NCI-H446 (cell line): ENCODE data around the gene FAAH.
A peak's percentile ranks its signal among the peaks of the same experiment; 100 is the strongest.

Experiments
- DNase-seq, 2 experiments: peaks; one replicate each; lab custom pipeline; 2025; lab: John Stamatoyannopoulos, UW

FAAH gene

DNA sequence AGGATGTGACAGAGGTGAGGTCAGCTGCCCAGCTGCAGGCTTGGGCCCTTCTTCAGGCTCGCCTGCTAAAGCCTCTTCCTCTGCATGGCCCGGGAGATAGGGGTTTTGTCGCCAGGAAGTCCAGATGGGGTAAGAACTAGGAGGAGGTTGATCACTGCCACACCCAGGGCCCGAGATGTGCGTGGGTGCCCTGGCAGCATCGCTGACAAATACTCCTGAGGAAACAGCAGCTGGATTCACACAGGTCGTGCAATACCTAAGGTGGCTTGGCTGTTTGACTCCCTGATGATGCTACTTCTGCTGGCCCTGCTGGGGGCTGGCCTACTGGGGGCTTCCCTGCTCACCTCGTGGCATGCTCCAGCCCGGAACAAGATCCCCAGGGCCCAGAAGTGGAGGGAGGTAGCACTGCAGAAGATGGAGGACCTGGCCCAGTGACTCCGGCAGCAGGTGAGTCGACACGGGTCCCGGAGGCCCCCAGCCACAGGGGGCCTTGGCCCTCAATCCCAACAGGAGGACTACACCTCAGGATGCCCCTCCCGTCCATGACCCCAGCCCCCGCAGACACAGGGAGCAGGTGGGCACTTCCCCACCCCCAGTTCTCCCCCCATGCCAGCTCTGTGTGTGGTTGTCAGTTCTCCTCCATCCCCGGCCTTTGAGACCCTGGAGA lies 29.6 kb downstream of the FAAH start:
- no peak for DNase-seq

DNA sequence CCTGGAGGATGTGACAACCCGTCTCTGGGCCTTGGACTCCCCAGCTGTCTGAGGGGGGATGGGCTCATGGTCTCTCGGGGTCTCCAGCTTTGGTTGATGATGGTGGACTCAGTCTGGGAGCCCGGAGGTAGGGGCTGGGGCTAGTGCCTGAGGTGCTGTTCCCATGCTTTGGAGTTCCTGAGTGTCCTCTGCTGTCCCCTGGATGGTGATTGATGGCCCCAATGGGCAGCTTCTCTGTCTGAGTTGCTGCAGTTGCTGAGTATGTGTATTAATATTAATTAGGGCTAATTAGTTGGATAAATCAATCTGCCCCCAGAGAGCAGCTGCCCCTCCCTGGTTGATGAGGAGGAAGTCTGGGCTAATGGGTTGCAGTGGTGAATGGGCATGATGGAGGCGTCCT lies 30.6 kb downstream of the FAAH start:
- no peak for DNase-seq

DNA sequence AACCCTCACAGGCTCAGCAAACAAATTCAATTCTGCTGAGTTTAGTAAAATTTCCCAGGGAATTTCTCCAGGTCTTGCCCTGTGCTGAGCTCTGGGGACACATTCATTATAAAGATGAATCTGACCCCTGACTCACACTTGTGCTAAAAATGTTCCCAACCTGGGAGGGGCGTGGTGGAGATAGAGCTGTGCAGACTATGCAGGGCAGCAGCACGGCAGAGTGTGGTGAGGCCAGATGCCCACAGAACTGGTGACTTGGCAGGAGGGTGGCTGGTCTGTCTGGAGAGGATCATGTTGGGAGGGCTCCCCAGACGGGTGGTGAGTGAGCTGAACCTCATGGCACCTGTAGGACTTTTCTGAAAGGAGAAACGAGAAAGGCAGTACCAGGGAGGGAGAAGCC lies 31.6 kb downstream of the FAAH start:
- no peak for DNase-seq

DNA sequence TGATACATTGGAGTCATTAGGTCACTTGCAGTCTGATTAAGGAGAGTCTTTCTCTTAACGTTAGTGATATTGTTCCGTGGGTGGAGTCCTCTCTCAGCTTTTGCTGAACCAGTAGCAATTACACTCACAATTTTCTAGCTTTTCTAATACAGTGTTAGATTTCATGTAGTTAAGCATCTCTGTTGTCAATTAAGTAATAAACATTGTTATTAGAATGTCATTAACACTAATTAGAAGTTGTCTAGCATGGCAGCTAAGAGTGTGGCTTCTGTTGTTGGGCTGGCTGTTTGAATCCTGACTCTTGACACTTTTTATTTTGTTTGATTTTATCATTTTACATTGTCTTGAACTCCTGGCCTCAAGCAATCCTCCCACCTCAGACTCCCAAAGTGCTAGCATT lies 33.4 kb downstream of the FAAH start:
- no peak for DNase-seq

DNA sequence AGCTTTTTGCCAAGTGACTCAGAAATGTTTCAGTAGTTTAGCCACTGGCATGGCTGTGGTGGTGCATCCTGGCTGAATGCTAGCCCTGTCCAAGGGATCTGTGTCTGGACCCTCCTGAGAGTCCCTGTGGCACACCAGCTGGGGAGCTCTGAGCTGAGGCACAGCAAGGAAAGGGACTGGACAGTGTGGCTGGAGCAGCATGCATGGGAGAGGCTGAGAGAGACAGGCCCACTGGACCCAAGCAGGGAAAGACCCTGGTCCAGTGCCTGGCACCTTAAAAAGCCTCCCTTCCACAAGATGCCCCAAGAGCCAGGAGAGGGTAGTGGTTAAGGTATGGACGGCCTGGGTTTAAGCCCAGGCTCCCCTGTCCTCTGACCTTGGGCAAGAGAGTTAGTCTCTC lies 35.3 kb downstream of the FAAH start:
- DNase-seq = no peak

DNA sequence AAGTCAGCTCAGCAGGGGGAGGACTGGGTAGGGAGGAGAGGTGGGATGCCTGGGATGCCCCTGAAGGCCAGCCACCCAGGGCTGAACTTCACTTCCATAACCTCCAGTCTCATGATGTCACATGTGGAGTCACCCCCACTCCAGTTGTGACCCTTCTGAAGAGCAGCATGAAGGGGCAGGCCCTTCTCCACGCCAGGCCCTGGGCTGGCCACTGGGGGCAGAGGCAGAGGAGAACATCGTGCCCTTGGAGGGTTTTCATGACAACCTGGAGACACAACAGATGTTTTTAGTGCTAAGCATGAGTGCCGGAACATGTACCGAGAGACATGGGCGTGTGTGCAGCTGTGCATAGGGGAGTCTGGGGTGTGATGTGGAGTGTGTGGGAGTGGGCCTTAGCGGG lies 37.6 kb downstream of the FAAH start:
- no peak for DNase-seq

DNA sequence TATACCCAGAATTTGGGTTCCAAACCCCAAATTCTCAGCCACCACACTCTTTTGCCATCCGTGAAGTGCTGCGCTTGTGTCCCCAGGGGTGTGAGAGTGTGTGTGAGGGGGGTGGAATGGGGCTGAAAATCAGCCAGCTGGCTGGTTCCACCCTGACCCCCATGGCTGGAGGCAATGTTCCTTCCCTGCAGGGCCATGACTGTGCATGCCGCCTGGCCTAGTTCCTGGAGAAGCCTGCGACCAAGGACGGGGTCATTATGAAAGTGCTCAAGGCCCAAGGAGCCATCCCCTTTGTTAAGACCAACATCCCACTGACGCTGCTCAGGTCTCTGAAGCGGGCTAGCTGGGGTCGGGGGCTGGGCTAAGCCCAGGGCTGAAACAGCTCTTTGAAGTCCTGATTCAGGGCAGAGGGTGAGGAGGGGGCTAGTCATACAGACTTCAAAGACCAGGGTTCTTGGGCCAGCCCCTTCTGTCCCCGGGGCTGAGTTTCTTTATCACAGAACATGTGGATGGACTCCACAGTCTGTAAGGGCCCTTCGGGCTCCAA lies 38.7 kb downstream of the FAAH start:
- DNase-seq = no peak

DNA sequence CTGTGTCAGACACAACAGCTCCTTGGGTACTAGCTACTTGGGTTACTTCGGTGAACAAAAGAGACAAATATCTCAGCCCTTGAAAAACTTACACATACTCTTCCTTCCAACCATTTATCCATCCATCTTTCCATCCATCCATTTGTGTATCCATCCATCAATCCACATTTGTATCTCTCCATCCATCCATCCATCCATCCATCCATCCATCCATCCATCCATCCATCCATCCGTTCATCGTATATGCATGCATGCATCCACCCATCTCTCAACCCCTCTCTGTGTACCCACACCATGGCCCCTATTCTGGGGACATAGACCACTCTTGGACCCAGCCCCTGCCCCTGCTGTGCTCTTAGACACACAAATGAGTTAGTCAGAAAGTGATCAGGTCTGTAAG lies 40.2 kb downstream of the FAAH start:
- no peak for DNase-seq

DNA sequence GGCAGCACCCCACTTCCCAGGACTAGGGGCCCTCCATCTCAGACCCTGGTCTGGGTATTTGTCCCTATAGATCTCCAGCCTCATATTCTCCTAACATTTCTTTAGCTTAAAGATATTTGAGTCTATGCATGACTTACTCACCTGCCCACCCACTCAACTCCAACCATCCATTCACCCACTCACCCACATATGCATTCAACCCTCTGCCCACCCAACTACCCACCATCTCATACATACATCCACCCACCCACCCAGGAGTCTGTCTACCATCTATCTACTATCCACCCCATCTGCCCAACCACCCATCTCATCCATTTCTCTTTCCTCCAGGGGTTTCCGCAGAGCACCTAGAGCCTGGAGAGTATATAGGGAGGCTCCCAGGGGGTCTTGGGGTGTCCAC lies 42.7 kb downstream of the FAAH start:
- DNase-seq = no peak

DNA sequence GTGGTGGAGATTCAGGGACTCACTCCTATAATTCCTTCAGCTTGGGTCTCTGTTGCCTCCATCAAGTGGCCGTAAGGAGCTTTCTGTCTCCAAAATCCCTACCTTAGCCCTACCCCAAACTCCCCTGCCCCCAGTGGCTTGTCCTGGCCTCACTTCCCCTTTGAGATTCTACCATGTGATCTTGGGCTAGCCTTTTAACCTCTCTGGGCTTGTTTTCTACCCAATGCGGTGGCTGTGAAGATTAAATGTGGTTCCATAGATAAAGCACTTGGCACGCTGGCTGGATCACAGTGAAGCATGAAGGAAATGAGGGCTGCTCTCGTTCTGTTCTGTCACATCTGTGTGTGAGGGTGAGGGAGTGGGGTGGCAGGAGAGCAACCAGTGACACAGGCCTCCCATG lies 43.6 kb downstream of the FAAH start:
- DNase-seq = no peak

DNA sequence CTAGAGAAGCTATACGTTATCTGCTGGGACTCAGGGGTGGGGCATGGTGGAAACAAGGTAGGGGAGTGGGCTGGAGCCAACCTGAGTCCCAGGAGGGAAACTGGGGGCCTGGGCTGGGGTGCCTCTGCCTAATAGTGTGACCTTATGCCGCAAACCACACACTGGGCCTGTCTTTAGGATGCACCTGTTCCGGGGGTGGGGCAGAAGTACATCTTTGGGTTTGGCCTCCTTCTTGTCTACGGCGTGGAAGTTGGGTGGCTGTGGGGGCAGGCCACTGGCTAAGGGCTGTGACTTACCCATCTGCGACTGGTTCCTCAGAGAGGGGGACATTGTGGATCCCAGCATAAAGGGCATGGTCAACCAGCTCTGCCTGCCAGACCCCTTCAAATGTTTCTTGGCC lies 44.2 kb downstream of the FAAH start:
- no peak for DNase-seq

DNA sequence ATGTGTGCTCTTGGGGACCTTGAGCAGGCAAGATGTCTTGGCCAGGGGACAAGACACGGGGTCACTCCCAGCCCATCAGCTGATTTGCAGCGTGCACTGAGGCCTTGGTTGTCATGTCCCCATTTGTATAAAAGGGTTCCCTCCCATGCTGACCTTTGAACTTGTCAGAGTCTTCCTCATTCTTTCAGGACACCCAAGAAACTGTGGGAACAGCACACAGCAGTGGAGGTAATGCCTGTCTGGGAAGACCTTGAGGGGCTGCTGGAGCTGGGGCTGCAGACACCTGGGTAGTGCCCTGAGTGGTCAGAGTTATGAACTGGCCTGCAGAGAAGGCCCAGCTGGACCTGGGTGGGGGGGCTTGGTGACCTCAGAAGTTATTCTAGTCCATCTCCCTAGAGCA lies 46.4 kb downstream of the FAAH start:
- DNase-seq = no peak

DNA sequence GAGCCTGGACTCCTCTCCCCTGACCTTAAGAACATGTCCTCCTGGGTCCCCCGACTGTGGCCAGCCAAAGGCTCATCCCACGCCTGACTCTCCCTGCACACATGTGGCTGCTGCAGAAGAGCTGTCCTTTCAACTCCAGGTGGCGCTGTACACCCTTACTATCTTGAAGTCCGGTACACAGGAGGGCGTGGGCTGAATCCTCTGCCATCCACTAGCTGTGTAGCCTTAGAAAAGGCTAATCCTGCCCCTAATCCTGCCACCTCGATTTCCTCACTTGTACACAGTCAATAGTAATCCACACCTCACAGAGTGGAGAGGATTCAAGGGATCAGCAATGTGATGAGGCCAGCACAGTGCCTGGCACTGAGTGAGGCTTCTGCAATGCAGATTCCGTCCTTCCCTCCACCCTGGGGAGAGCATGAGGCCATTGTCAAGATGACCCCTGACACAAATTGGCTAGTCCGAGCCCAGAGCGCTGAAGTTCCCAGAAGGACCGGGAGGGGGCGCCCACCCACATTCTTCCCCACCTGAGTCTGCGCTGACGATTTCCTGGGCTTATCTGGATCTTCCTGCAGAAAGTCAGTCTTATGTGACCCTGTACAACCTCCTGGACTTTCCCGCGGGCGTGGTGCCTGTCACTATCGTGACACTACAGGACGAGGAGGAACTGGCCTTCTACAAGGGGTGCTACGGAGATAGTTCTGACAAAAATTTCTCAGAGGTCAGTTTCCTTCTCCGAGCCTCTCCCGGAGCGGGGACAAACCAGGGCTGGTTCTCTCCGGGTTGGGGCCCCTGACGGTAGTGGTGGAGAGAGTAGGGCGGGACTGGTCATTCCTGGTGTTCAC lies 48.4 kb downstream of the FAAH start:
- peak; percentile 29 to 80 for DNase-seq

DNA sequence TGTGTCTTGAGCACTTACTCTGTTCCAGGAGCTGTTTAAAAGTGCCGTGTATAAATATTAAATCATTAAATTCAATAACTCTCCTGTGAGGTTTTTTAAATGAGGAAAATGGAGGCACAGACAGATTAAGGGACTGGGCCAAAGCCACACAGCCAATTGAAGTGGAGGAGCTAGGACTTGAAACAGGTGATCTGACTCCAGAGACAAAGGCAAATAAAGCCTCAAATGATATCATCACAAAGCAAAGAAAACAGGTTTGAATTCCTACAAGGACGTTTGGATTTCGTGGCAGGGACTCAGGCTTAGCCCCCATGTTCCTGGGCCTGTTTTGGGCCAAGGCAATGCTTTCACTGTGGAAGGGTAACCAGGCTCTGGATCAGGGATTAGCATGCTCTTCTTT lies 50.3 kb downstream of the FAAH start:
- DNase-seq = no peak

DNA sequence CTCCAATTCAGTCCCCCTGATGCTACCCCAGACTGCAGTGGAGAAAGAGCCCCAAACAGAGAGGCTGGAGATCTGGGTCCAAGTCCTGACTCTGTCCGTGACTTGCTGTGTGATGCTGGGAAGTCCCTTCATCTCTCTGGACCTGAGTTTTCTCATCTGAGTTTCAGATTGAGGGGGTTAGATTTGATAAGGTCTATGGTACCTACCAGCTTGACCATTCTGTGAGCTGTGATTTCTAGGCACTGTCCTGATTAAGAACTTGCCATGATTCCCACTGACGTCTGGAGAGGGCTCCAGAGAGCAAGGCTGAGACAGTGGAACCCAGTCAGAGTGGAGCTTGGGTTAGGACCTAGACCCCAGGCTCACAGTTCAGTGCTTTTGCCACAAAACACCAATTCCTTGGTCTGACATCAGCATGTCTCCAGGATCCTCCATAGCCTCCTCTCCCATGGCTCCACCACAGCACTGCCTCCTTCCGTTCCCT lies 51.7 kb downstream of the FAAH start:
- DNase-seq = no peak

DNA sequence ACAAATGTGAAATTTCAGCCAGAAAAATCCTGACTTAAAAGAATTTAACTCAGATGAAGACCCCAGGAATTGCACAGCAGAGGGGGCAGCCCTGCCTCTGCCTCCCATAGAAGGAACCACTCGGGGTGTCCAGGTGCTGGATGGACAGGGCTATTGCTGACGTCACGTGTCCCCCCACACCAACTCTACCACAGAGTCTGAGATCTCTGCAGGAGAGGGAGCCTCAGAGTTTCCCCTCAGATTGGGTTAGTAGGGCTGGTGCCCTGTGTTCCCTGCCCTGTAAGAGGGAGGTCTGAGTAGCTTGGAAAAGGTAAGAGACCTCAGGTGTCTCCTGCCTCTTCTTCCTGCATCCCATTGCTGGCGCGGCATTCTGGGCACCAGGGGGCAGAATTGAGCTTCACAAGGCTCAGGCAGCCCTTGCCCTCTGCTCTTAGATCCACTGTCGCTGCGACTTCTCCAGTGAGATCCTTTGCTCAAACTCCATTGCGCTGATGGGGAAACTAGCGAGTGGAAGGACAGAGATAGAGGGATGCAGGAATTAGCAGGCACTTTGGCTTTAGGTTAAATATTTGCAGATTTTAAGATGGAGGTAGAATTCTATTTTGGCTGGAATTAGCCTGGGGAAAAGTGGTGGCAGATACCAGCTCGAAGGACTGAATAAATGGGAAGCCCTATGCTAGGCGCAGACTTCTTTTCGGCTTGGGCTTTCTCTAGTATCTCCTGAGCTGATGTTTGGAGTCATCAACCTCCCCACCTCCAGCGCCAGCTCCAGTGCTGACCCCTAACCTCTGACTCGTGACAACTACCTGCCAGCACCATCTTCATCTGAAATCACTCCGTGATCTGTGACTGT lies 52.8 kb downstream of the FAAH start:
- DNase-seq = peak; percentile 55 to 69

DNA sequence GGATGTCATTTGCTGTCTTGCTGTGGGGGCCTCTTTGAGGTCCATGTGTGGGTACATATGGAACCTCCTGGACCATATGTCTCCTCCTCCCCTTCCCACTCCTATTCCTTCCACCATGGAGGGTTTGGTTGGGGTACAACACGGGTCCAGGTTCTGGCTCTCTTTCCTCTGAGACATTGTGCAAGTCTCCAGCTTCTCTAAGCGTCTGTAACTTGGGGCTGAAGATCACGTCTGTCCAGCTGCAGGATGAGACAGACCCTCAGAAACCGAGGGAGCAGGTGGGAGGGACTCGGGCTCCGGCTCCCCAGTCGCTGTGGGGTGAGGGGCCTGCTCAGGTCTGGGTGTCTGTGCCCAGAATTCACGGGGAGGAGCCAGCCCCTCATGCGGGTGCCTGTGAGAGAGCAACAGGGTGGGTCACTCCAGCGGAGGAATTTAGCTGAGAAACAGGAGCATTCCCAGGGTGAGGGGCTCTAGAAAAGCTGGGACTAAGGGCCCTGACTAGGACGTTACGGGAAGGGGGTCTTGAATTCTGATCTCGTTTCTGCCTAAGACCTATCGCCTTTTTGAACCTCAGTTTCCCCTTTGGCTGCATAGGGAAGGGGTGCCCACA lies 53.5 kb downstream of the FAAH start:
- no peak for DNase-seq

DNA sequence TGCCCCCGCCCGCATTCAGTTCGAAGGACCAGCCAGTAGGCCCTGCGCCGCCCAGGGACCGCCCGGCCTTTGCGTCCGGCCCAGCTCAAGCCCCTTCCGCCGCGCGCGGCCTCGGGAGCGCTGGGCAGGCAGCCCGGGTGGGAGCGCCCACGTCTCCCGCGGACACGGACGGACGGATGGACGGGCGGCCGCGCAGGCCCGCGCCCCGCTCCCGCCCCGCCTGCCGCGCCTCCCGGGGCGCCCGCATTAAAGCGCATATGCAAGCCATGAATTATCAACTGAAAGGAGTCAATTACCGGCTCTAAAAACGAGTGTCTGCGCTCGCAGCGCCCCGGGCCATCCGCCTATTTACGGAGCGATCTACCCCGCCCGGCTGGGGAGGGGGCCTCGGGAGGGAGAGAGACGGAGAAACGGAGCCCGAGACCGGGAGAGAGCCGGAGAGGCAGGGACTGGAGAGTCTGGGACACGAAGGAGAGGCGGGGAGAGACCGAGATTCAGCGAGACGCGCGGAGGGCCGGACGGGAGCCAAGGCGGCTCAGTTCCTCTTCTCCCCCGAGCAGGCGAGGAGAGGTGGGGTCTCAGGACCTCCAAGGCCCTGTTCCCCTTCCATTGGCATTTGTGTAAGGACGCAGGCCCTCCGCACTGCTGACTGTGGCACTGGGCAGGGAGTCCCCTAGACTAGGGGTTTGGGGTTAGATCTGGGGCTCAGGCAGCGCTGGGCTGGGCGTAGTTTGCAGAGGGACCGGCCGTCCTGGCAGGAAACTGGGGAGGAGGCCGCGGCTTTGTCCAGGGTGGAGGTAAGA lies 54.2 kb downstream of the FAAH start:
- no peak for DNase-seq

DNA sequence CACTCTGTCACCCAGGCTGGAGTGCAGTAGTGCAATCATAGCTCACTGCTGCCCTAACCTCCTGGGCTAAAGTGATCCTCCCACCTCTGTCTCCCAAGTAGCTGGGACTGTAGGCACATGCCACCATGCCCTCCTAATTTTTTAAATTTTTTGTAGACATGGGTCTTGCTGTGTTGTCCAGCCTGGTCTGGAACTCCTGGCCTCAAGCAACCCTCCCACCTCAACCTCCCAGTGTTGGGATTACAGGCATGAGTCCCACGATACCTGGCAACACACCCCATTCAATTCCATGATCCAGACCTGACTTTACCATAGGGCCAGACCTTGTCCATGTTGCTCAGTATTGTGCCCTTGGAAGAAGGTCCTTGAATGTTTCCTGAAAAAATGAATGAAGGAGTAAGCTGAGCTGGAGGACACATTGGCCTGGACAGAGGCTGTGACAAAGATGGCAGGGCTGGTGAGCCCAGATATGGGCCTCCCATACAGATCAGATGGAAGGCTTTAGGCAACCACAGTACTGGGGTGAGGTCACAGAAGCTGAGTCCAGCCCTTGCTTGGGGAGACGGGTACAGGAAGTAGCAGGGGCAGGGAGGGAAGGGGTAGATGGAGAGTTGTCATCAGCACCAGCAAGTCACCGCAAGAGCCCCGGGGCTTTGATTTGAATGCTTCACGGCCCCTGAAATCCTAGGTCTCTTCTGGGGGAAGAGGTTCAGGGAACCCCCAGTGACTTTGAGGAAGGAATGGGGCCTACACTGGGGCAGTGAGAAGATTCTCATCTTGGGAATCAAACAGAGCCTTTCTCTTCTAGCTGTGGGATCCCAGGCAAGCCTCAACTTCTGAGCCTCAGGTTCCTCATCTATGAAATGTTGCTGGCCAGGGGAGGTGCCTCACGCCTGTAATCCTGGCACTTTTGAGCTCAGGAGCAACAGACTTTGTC lies 55.4 kb downstream of the FAAH start:
- DNase-seq = no peak

DNA sequence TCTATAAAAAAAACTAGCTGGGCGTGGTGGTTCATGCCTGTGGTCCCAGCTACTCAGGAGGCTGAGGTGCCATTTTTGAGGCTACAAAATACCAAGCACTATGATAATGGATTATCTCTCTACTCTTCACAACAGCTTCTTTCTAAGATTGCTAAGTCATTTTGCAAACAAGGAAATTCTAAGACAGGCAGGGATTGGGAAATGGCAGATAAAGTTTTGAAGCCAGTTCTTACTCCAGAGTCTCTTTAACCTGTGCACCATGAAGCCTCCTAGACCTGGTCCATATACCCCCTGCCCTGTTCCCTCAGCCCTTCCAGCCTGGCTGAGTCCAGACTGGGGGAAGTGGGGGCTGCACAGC lies 56.0 kb downstream of the FAAH start:
- no peak for DNase-seq
